IMR-90 (cell line): ENCODE data around the gene ROCK1. TPM values are rescaled to one million over a fixed set of nuclear protein-coding genes. Genes with fewer than 3 reads are reported as not detected.
A peak's percentile ranks its signal among the peaks of the same experiment; 100 is the strongest.

ENCODE experiments used
- ATAC-seq: fragments of 200-7000 bp; cut with Tn5 transposase; 2 replicates; pipeline ENCODE4 v1.9.1; 2020; ENCODE audit warnings: low read depth, mild to moderate bottlenecking, moderate library complexity
- BruUV-seq: library from RNA; stranded (reverse); fragments of 400-500 nt; replicated peaks from 2 replicates; lab custom pipeline; 2021; lab: Mats Ljungman, UMichigan
- CTCF ChIA-PET: fragments of 300-600 bp; formaldehyde crosslinking; extraction: SDS; loops from one replicate; lab custom pipeline; 2021; ENCODE audit warnings: antibody characterized with exemption; lab: Yijun Ruan, JAX
- POLR2A ChIA-PET: fragments of 300-600 bp; sonication (Branson Sonifier 250); formaldehyde crosslinking; loops from one replicate; lab custom pipeline; 2022; ENCODE audit warnings: antibody characterized with exemption; ENCODE audit not compliant: unreplicated experiment; lab: Charles Lee
- DNase-seq: peaks from one replicate; pipeline ENCODE4 v3.0.0; 2013
- H2AFZ ChIP-seq: replicated peaks from 2 replicates; pipeline ENCODE3; 2013; ENCODE audit warnings: low read length, mild to moderate bottlenecking; ENCODE audit not compliant: poor library complexity
- H2AK5ac ChIP-seq: 2 replicates; pipeline ENCODE4 v1.6.1; 2013; ENCODE audit warnings: low read depth, low read length, inconsistent platforms
- H2AK9ac ChIP-seq: replicated peaks from 2 replicates; pipeline ENCODE3; 2013; ENCODE audit warnings: mild to moderate bottlenecking, low read depth, low read length, moderate library complexity; ENCODE audit not compliant: poor library complexity
- H2BK120ac ChIP-seq: 2 replicates; pipeline ENCODE4 v1.6.1; 2013; ENCODE audit warnings: low read depth, low read length, inconsistent platforms
- H2BK15ac ChIP-seq: 3 replicates; pipeline ENCODE4 v1.6.1; 2013; ENCODE audit warnings: low read depth, low read length, inconsistent platforms
- H2BK20ac ChIP-seq: 2 replicates; pipeline ENCODE4 v1.6.1; 2013; ENCODE audit warnings: low read depth, mild to moderate bottlenecking, inconsistent platforms, low read length, moderate library complexity
- H2BK5ac ChIP-seq: 2 replicates; pipeline ENCODE4 v1.6.1; 2013; ENCODE audit warnings: mild to moderate bottlenecking, low read depth, low read length, inconsistent platforms; ENCODE audit not compliant: poor library complexity, severe bottlenecking
- H3K14ac ChIP-seq: replicated peaks from 2 replicates; pipeline ENCODE4 v1.6.1; 2013; ENCODE audit warnings: low read depth, low read length, inconsistent platforms
- H3K18ac ChIP-seq: 2 replicates; pipeline ENCODE4 v1.6.1; 2013; ENCODE audit warnings: low read depth, low read length, control low read depth
- H3K23ac ChIP-seq: 2 replicates; pipeline ENCODE4 v1.6.1; 2013; ENCODE audit warnings: low read depth, low read length, inconsistent platforms
- H3K27ac ChIP-seq: 2 replicates; pipeline ENCODE4 v1.5.1; 2013; ENCODE audit warnings: mild to moderate bottlenecking, control low read depth, low read length; ENCODE audit not compliant: insufficient read depth
- H3K27me3 ChIP-seq: 2 replicates; pipeline ENCODE4 v1.6.1; 2013; ENCODE audit warnings: low read length; ENCODE audit not compliant: control insufficient read depth, insufficient read depth
- H3K36me3 ChIP-seq: 2 replicates; pipeline ENCODE4 v1.6.1; 2013; ENCODE audit warnings: low read length, mixed read lengths; ENCODE audit not compliant: control insufficient read depth, insufficient read depth
- H3K4ac ChIP-seq: 2 replicates; pipeline ENCODE4 v1.6.1; 2013; ENCODE audit warnings: low read depth, low read length, inconsistent platforms
- H3K4me1 ChIP-seq: 2 replicates; pipeline ENCODE4 v1.6.1; 2013; ENCODE audit warnings: low read length, mixed read lengths; ENCODE audit not compliant: control insufficient read depth, insufficient read depth
- H3K4me2 ChIP-seq: 2 replicates; pipeline ENCODE4 v1.6.1; 2013; ENCODE audit warnings: low read depth, mild to moderate bottlenecking, control low read depth, low read length, moderate library complexity
- H3K4me3 ChIP-seq: 2 replicates; pipeline ENCODE4 v1.5.1; 2013; ENCODE audit warnings: low read depth, mild to moderate bottlenecking, control low read depth, low read length, moderate library complexity; ENCODE audit not compliant: insufficient read depth
- H3K56ac ChIP-seq: 2 replicates; pipeline ENCODE4 v1.6.1; 2013; ENCODE audit warnings: low read length, inconsistent platforms; ENCODE audit not compliant: insufficient read depth; ENCODE audit errors: extremely low read depth
- H3K79me1 ChIP-seq, 2 experiments: 2 replicates each; pipeline ENCODE4 v1.6.1; 2013; ENCODE audit warnings: low read length in 2 of 2, inconsistent platforms in 1 of 2, low read depth in 1 of 2
- H3K9ac ChIP-seq: 2 replicates; pipeline ENCODE4 v1.6.1; 2013; ENCODE audit warnings: low read depth, low read length, control low read depth
- H3K9me1 ChIP-seq: 2 replicates; pipeline ENCODE4 v1.6.1; 2013; ENCODE audit warnings: low read length, inconsistent platforms; ENCODE audit not compliant: insufficient read depth
- H3K9me3 ChIP-seq: 2 replicates; pipeline ENCODE4 v1.6.1; 2013; ENCODE audit warnings: low read length; ENCODE audit not compliant: control insufficient read depth, insufficient read depth
- H4K20me1 ChIP-seq: 2 replicates; pipeline ENCODE4 v1.6.1; 2013; ENCODE audit warnings: low read length, inconsistent platforms; ENCODE audit not compliant: insufficient read depth
- H4K5ac ChIP-seq: 2 replicates; pipeline ENCODE4 v1.6.1; 2013; ENCODE audit warnings: mild to moderate bottlenecking, low read depth, low read length, control low read depth
- H4K8ac ChIP-seq, 2 experiments: 2 replicates each; pipeline ENCODE4 v1.6.1; 2013; ENCODE audit warnings: low read depth in 2 of 2, low read length in 2 of 2, control low read depth in 1 of 2, inconsistent platforms in 1 of 2
- H4K91ac ChIP-seq: 2 replicates; pipeline ENCODE4 v1.6.1; 2013; ENCODE audit warnings: low read depth, low read length, inconsistent platforms; ENCODE audit not compliant: insufficient read depth
- BHLHE40 ChIP-seq: fragments of 150-350 bp; IDR thresholded peaks from 2 replicates; pipeline ENCODE4 v1.6.1; 2016; ENCODE audit warnings: mild to moderate bottlenecking, low read depth, low read length
- MAZ ChIP-seq: IDR thresholded peaks from 2 replicates; pipeline ENCODE4 v1.6.1; 2012; ENCODE audit warnings: low read depth, mild to moderate bottlenecking, low read length, improper control_type of control experiment, moderate library complexity, borderline replicate concordance
- NFE2L2 ChIP-seq: fragments of 150-350 bp; IDR thresholded peaks from 2 replicates; pipeline ENCODE4 v1.6.1; 2016; ENCODE audit warnings: low read depth, mild to moderate bottlenecking, low read length
- RFX5 ChIP-seq: IDR thresholded peaks from 2 replicates; pipeline ENCODE4 v1.8.0; 2012; ENCODE audit warnings: low read depth, mild to moderate bottlenecking, low read length, moderate library complexity
- WGBS, 2 experiments: methylation state at CpG; one replicate each; pipeline versions ENCODE4 v1.1.5 to v1.1.7; 2013; ENCODE audit warnings: missing lambda C conversion rate in 2 of 2; ENCODE audit not compliant: insufficient read length in 1 of 2; ENCODE audit errors: extremely low coverage in 2 of 2; 5-methylcytosine and 5-hydroxymethylcytosine counted together
- dilution Hi-C: fragments of 300-500 bp; cut with HindIII; formaldehyde crosslinking; loops from one replicate; pipeline ENCODE4 v1.14.3; 2018; ENCODE audit warnings: low sequenced_read_pairs; ENCODE audit not compliant: unreplicated experiment
- in situ Hi-C: fragments of 300-500 bp; cut with MboI; formaldehyde crosslinking; loops from 3 replicates; pipeline ENCODE4 v1.14.3; 2019; ENCODE audit warnings: low sequenced_read_pairs, inconsistent platforms, mixed read lengths
- intact Hi-C: fragments of 100-400 bp; cut with micrococcal nuclease; formaldehyde crosslinking; loops from 2 replicates; pipeline ENCODE4 v1.10.0; 2022
- polyA plus RNA-seq, 3 experiments: library from polyadenylated mRNA; depleted of rRNA; stranded (reverse); fragments of >200 nt; gene quantifications; 2 replicates each; pipeline ENCODE4 v1.2.3, GENCODE V29; 2012; ENCODE audit warnings: low replicate concordance in 1 of 3
- total RNA-seq: library from RNA; depleted of rRNA; stranded (reverse); fragments of >200 nt; gene quantifications from 2 replicates; pipeline ENCODE4 v1.2.3, GENCODE V29; 2012

The ROCK1 gene
- total and polyA plus RNA-seq, 2 of the 4 experiments (the other 2 are of a cell fraction): 9.9 to 17.0 TPM

GRCh38 chr18:21131698-21132227 is 20.1 kb upstream of the ROCK1 start:
- Histone ChIP-seq H4K5ac (no peak overlapping the region), H3K36me3 (no peaks in the 10 kb centered on the region), H3K23ac (no peak overlapping the region), H3K9me3 (no peaks in the 10 kb centered on the region), H3K4ac (no peak overlapping the region), H3K4me3 (no peak overlapping the region), H3K18ac (no peak overlapping the region), H3K9me1 (no peaks in the 10 kb centered on the region), H3K4me2 (no peak overlapping the region), H2BK5ac (no peak overlapping the region), H3K27ac (no peak overlapping the region), H3K4me1 (peaks cover 3% of the 10 kb centered on the region; the same call in 1 of the 2 replicates), H3K9ac (no peak overlapping the region), H4K8ac (no peak overlapping the region), H2AK9ac (no peak overlapping the region), H4K20me1 (no peaks in the 10 kb centered on the region), H2BK20ac (no peak overlapping the region), H2AK5ac (0 out of 2 replicates have a peak overlapping the region, but pooled peaks have one; percentile 24), H2BK120ac (no peak overlapping the region), H4K91ac (no peak overlapping the region), H2BK15ac (no peak overlapping the region), H3K14ac (no peak overlapping the region), H3K79me1 (no peaks in the 10 kb centered on the region), H2AFZ (peak overlapping the region; percentile 10), H3K27me3 (no peaks in the 10 kb centered on the region), H3K56ac (no peak overlapping the region)
- ChIA-PET CTCF (no interaction called here), POLR2A (no interaction called here)
- no TSS peak for BruUV-seq
- WGBS, 2 experiments: 100% methylated on average over 1 of the region's 10 CpGs; no CpG with 5 or more reads in 1 of the 2 experiments
- in situ Hi-C loops: no loop called here
- ATAC-seq (no peak), DNase-seq (no peak)
- TF ChIP-seq NFE2L2: no peak
- no peak for TF ChIP-seq RFX5
- no peak for TF ChIP-seq MAZ
- no peak for TF ChIP-seq BHLHE40
- dilution Hi-C loops: no loop called here
- intact Hi-C loops: loop anchor here (5.0 to 10.0 kb wide), 2 partner anchors 39 to 193 kb away; no protein-coding TSS in a partner anchor
